ENCODE measurements around the gene MAGI3. TPM values are rescaled to one million over a fixed set of nuclear protein-coding genes. Genes with fewer than 3 reads are reported as not detected.

The MAGI3 gene
- total RNA-seq, 1 donor from 2014 or later = 8.6 TPM

GRCh38 chr1:113653741-113654140, 263.4 kb downstream of the MAGI3 start:
- no peak for DNase-seq (ENCODE audit: low read depth in 2 of 2)

- DNase-seq (ENCODE audit: low read depth in 2 of 2) = no peak
These were observed 264.6 kb downstream of the MAGI3 start for GRCh38 chr1:113654883-113655282.

GRCh38 chr1:113657126-113657525, 266.8 kb downstream of the MAGI3 start:
- no peak for DNase-seq (ENCODE audit: low read depth in 2 of 2)

- no peak for DNase-seq (ENCODE audit: low read depth in 2 of 2)
These were observed 267.3 kb downstream of the MAGI3 start for GRCh38 chr1:113657556-113658063.

GRCh38 chr1:113659035-113659434, 268.7 kb downstream of the MAGI3 start:
- DNase-seq (ENCODE audit: low read depth in 2 of 2) = peak; percentile 41 to 78

GRCh38 chr1:113659556-113659955, 269.2 kb downstream of the MAGI3 start:
- no peak for DNase-seq (ENCODE audit: low read depth in 2 of 2)

- DNase-seq (ENCODE audit: low read depth in 2 of 2) = peak in 1 of 2 donors; percentile 32
These were observed 269.8 kb downstream of the MAGI3 start for GRCh38 chr1:113660088-113660487.

- no peak for DNase-seq (ENCODE audit: low read depth in 2 of 2)
These were observed 271.8 kb downstream of the MAGI3 start for GRCh38 chr1:113662101-113662500.

- DNase-seq (ENCODE audit: low read depth in 2 of 2) = no peak
These were observed 273.0 kb downstream of the MAGI3 start for GRCh38 chr1:113663165-113663951.

- no peak for DNase-seq (ENCODE audit: low read depth in 2 of 2)
These were observed 274.8 kb downstream of the MAGI3 start for GRCh38 chr1:113665071-113665470.

- no peak for DNase-seq (ENCODE audit: low read depth in 2 of 2)
These were observed 275.8 kb downstream of the MAGI3 start for GRCh38 chr1:113666126-113666525.

- DNase-seq (ENCODE audit: low read depth in 2 of 2) = no peak
These were observed 279.7 kb downstream of the MAGI3 start for GRCh38 chr1:113669988-113670387.

- DNase-seq (ENCODE audit: low read depth in 2 of 2) = no peak
These were observed 280.3 kb downstream of the MAGI3 start for GRCh38 chr1:113670650-113671049.

- DNase-seq (ENCODE audit: low read depth in 2 of 2) = no peak
These were observed 282.2 kb downstream of the MAGI3 start for GRCh38 chr1:113672491-113672890.

GRCh38 chr1:113674591-113674990, 284.3 kb downstream of the MAGI3 start:
- DNase-seq (ENCODE audit: low read depth in 2 of 2) = no peak

GRCh38 chr1:113675302-113675701, 285.0 kb downstream of the MAGI3 start:
- DNase-seq (ENCODE audit: low read depth in 2 of 2) = no peak

- no peak for DNase-seq (ENCODE audit: low read depth in 2 of 2)
These were observed 286.2 kb downstream of the MAGI3 start for GRCh38 chr1:113676524-113676923.

- peak; percentile 45 to 85 for DNase-seq (ENCODE audit: low read depth in 2 of 2)
These were observed 287.2 kb downstream of the MAGI3 start for GRCh38 chr1:113677250-113678158.

- no peak for DNase-seq (ENCODE audit: low read depth in 2 of 2)
These were observed 287.8 kb downstream of the MAGI3 start for GRCh38 chr1:113678159-113678469.

GRCh38 chr1:113681596-113682337, 291.5 kb downstream of the MAGI3 start:
- DNase-seq (ENCODE audit: low read depth in 2 of 2) = no peak

GRCh38 chr1:113683384-113684152, 293.3 kb downstream of the MAGI3 start:
- peak in 1 of 2 donors; percentile 87 for DNase-seq (ENCODE audit: low read depth in 2 of 2)

All from dermis microvascular lymphatic vessel endothelial cell (primary cell).